IPS-NIHi7 (cell line): ENCODE data around the gene SERPINB12.

ENCODE experiments used
- DNase-seq: peaks from one replicate; pipeline ENCODE4 v3.0.0; 2012; ENCODE audit warnings: mixed read lengths; ENCODE audit errors: extremely low spot score

The SERPINB12 gene

GRCh38 chr18:63551769-63552168 lies 9.6 kb downstream of the SERPINB12 start:
- no peak for DNase-seq

DNA sequence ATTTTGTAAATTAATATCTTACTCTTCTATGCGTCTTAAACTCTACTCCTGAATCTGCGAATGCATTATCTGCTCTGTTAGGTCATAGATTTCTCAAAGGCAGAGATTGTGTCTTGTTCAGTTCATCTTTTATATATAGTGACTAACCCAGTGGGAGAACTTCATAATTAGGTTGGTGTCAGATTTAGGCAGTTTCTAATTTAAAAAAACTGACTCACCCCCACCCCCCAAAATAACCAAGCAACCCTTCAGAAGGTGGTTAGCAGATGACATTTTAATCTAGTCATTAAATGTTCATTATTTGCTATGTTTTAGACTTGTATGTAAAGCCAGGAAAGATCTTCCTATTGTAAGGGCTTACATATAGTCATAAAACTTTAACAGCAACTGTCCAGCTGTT lies 10.4 kb downstream of the SERPINB12 start:
- no peak for DNase-seq

DNA sequence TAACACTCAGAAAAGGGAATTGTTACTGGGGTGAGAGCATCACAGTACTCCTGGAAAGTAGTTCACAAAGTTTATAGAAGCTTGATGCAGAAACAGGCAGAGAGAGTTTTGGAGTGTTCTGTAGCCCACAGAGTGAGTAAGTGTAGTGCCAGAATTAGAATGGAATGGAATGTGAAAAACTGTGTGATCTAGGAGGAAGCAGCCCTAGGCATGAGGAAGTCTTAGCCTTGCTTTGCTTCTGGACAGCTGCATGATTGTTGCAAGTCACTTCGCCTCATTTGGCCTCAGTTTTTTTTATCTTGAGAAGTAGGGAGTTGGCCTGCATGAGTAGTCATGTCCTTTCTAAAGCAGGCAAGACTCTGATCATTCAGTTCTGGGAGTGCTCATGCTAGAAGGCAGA lies 10.9 kb downstream of the SERPINB12 start:
- no peak for DNase-seq

- DNase-seq, result no peak
Measured at GRCh38 chr18:63559567-63560491, 17.7 kb downstream of the SERPINB12 start.

GRCh38 chr18:63562284-63562683 lies 20.1 kb downstream of the SERPINB12 start:
- DNase-seq, result no peak

DNA sequence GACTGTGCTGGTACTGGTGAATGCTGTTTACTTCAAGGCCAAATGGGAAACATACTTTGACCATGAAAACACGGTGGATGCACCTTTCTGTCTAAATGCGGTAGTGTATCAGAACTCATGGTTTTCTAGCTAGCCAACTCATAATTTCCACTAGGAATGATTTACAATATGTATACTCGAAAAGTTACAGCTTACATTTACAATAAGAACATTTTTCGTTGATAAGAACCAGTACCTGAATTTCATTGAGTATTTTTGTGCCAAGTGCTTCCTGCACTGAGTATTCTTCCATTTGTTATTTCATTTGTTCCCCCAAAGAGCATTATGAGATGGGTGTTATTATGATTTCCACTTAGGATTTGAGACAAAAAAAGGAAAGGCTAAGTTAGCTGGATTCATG lies 21.9 kb downstream of the SERPINB12 start:
- DNase-seq, result no peak

GRCh38 chr18:63564561-63564960 lies 22.4 kb downstream of the SERPINB12 start:
- no peak for DNase-seq

DNA sequence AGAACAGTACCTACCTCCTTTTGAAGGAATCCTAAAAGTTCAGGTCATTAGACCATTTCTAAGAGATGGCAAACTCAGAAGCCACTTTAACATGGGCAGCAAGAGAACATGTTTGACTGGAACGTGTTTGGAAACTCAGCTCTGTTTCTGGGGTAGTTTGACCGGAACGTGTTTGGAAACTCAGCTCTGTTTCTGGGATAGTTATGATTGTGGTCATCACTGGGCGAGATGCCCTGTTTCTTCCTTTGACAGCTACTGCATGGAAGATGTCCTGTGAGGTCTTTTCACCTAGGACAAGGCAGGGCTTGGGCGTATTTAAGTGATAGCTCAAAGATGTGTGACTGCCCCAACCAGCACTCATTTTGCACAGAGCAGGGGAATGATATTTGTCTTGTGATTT lies 25.1 kb downstream of the SERPINB12 start:
- no peak for DNase-seq

GRCh38 chr18:63567825-63568224 lies 25.7 kb downstream of the SERPINB12 start:
- DNase-seq, result no peak

- DNase-seq, result no peak
Measured at GRCh38 chr18:63570721-63571120, 28.6 kb downstream of the SERPINB12 start.

DNA sequence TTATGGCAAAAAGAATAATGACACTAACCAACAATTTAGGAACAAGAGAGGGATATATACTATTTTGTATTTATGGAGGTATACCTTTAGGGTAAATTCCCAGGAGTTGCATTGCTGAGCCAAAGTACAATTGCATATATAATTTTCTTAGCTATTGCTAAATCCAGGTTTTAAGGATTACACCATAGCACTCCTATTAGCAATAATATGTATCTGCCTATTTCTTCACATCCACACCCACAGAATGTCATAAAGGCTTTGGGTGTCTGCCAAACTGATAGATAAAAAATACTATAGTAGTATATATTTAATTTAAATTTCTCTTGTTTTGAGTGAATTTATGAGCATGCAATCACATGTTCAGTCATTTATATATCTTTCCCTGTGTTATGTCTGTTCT lies 33.5 kb downstream of the SERPINB12 start:
- no peak for DNase-seq

DNA sequence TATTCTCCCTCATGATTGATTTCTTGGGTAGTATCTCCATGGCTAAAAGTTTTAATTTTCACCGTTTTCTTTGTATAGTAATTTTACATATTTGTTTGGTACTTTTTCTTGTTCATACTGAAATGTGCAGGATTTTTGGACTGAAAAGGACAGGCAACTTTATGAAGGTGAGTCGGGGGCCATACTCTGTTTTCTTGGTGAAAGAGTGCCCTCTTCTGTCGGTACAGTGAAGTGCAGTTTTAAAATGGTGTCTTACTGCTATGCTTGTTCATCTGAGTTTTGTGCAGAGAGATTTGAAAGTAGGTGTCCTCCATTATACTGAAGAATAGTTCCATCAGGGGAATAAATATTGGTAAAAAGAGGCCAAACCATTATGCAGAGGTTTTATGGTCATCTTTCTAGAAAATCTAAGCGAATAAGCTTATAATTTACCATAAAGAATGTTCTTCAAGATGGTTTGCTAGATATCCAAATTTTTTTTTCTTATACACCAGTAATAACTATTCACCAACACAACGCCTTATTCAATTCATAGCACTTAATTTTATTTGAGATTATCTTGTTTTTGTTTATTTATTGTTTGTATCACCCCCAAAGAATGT lies 36.3 kb downstream of the SERPINB12 start:
- peak; percentile 31 for DNase-seq

DNA sequence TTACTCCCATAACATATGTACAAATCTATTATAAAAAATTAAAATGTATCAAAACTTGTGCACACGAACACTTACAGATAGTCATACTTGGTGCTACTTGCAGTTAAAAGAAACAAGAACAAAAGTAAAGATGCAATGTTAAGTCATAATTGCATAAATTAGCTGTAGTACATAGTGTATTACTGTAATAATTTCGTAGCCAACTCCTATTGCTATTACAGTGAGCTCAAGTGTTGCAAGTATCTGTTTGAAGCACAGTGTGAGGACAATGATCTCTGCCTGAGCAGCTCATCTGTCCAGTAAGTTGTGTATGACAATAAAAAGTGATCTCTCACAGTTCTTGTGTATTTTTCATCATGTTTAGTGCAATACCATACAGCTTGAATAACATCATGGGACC lies 37.4 kb downstream of the SERPINB12 start:
- no peak for DNase-seq

DNA sequence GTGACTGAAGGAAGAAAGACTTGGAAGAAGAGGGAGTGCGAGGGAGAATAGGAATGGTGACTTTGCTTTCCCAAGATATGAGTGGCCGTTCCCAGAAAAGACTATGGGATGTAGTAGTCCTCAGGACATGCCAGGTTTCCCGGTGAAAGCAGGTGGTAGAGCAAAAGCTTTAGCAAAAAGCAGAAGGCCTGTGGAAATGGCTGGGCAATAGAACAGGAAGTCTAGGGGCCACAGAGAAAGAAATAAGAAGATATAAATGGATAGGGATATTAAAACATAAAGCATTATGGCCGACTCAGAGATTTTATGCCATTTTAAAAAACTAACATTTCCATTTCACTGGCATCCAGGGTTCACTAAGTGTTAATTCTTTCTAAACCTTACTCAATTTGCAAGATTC lies 43.8 kb downstream of the SERPINB12 start:
- no peak for DNase-seq

GRCh38 chr18:63586431-63586830 lies 44.3 kb downstream of the SERPINB12 start:
- DNase-seq, result no peak

DNA sequence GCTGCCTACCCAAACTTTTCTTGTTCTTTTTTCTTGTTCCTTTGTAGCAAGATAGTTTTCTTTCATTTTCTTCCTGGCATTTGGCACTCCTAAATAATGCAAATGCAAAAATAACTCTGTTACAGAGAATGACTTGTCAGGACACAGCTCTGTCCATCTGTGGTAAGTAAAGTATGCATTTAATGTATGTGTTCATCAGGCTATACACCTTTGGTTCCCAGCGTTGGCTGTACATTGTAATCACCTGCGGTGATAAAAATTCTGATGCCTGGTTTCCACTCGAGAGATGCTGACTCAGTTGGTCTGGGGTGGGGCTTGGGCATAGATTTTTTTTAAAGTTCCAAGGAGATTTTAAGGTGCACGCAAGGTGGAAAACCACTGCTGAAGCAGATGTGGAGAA lies 44.8 kb downstream of the SERPINB12 start, which contains the start of gene SERPINB13:
Gene SERPINB13, plus strand, starts transcription at position 378 of the 400 bp plus-strand sequence. CDS start 1,325 bp downstream, outside the sequence.
- no peak for DNase-seq

DNA sequence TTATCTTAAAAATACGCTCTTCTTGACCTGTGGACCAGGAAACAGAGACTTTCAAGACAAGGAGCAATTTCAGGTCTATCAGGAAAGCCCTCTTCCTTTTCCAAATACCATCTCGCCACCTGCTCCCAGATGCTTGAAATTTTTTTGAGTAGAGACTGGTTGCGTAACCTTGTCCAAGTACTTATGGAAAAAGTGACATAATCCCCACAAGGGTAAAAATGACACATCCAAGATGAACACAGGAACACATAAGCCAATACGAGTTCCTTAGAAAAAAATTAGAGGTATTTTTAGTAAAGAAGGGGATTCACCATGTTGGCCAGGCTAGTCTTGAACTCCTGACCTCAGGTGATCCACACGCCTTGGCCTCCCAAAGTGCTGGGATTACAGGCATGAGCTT lies 46.7 kb downstream of the SERPINB12 start:
- DNase-seq, result no peak

DNA sequence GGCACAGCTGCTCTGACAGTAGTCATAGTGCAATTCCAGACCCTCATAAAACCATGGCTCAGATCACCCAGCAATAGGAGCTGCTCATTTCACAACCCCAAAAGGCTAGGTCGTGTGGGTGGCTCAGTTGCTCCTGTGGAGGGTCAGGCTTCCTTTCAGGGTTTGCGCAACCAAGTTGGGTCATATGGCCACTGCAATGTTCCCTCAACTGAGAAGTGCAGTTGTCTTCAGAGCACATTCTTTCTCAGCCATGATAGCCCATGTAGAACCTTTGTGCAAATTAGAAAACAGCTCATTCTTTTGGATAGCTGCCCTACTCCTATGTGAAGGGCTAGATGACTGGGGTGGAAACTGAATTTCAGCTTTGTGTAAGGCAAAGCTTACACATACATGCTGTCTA lies 48.2 kb downstream of the SERPINB12 start:
- no peak for DNase-seq

DNA sequence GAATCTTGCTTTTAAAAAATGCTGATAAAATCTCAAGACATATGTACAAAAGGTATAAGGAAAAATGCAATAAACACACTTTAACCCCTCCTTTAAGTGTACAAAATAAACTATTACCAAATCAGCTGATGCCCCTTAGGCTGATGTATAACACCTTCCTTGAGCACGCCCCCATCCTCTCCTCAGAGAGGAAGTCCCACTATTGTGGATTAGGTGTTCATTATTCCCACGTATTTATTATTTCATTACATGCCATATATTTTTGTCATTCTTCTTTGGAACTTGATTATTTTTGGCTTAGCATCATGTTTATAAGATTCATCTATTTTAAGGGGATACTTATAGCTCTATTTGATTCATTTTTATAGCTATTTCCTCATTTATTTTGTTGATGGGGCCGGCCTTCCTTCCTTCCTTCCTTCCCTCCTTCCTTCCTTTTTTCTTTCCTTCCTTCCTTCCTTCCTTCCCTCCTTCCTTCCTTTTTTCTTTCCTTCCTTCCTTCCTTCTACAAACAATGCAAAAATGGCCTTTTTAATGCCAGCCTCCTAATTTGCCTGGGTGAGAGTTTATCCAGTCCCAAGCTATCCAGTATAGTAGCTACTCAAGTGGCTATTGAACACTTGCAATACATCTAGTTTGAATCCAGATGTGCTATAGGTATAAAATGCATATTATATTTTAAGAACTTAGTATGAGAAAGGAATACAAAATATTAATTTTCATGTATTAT lies 49.0 kb downstream of the SERPINB12 start:
- DNase-seq, result no peak

DNA sequence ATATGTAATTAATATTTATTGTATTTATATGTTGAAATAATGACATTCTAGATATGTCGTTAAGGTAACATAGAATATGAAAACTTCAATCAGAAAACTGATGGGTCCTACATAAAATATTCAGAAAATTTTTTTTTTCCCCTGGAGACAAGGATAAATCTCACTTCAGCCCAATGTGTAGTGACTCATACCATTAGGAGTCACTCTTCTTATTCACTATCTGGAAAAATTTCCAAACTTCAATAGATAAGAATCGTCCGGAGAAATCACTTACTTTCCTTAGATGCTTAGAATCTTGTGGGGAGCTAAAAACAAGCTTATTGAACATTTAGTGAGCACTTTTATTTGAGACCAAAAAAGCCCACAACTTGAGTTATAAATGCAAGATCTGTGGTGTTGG lies 49.6 kb downstream of the SERPINB12 start:
- no peak for DNase-seq

GRCh38 chr18:63592471-63592870 lies 50.3 kb downstream of the SERPINB12 start:
- no peak for DNase-seq

- no peak for DNase-seq
Measured at GRCh38 chr18:63596964-63597363, 54.8 kb downstream of the SERPINB12 start.
